GM12801 (cell line): ENCODE results near the gene PTPRU.

Source experiments
- CTCF ChIP-seq: IDR thresholded peaks from one replicate; pipeline ENCODE4 v1.5.1; 2011; ENCODE audit warnings: control low read depth; ENCODE audit not compliant: insufficient read length; ENCODE audit errors: extremely low read depth

PTPRU gene

GRCh38 chr1:29346576-29346975 is 110.3 kb downstream of the PTPRU start:
- no peak for TF ChIP-seq CTCF

- no peak for TF ChIP-seq CTCF
Observed at GRCh38 chr1:29349871-29350491, 113.7 kb downstream of the PTPRU start.

- TF ChIP-seq CTCF = no peak
Observed at GRCh38 chr1:29352719-29353420, 116.5 kb downstream of the PTPRU start.

GRCh38 chr1:29354511-29355098 is 118.3 kb downstream of the PTPRU start:
- no peak for TF ChIP-seq CTCF

DNA sequence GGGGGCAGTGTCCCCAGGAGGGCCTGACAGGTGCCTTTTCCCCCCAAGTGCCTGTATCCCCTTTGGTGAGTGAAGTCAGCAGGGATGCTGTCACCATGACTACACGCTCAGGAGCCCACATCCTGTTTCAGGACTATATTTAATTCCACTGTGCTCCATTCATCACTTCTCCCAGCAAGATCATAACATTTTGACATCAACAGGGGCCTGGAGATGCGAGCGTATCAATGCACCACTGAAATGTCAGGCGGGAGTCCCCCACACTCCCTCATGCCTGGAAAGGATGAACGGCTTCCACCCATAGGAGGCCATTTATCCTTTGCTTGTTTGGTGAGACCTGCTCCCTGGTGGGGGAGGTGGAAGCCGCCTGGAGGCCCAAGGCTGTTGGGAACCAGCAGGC is 119.1 kb downstream of the PTPRU start:
- no peak for TF ChIP-seq CTCF

DNA sequence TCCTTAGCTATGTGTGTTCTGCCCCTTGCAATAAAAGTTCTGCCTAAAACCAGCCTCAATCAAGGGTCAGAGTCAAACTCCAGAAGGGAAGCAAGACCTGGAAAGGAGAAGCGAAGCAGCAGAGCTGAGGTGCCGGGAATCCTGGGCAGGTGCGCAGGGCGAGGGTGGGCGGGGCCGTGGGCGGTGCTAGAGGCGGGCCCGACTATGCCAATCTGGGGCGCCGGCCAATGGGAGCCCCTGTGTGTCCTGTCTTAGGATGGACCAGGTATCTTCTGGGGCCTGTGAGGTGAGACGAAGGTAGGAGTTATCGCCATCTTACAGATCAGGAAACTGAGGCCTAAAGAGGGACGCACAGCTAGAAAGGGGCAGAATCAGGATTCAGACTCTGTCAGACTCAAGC is 120.3 kb downstream of the PTPRU start:
- no peak for TF ChIP-seq CTCF

DNA sequence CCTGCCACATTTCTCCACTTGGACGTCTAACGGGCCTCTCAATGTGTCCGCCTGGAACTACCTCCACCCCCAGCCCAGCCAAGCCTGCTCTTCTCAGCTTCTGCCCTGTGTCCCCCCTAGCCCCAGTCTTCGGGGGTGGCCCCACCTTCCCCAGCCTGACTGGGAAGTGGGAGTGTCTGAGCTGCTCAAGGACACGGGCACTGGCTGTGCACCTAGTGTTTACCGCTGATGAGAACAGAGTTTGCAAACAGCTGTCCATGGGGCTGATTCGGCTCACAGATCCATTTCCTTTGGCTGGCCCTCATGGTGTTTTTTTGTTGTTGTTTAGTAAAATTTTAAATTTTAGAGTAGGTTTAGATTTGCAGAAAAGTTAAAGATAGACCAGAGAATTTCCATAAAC is 121.1 kb downstream of the PTPRU start:
- no peak for TF ChIP-seq CTCF
